Measurements from ENCODE around the gene TDRD7. TPM values are rescaled to one million over a fixed set of nuclear protein-coding genes. Genes with fewer than 3 reads are reported as not detected.

TDRD7 gene
- total and polyA plus RNA-seq, 2 of the 8 experiments (the other 6 are each of a cell fraction or from before 2014, with no cell fraction given), result 1.2 to 2.3 TPM

DNA sequence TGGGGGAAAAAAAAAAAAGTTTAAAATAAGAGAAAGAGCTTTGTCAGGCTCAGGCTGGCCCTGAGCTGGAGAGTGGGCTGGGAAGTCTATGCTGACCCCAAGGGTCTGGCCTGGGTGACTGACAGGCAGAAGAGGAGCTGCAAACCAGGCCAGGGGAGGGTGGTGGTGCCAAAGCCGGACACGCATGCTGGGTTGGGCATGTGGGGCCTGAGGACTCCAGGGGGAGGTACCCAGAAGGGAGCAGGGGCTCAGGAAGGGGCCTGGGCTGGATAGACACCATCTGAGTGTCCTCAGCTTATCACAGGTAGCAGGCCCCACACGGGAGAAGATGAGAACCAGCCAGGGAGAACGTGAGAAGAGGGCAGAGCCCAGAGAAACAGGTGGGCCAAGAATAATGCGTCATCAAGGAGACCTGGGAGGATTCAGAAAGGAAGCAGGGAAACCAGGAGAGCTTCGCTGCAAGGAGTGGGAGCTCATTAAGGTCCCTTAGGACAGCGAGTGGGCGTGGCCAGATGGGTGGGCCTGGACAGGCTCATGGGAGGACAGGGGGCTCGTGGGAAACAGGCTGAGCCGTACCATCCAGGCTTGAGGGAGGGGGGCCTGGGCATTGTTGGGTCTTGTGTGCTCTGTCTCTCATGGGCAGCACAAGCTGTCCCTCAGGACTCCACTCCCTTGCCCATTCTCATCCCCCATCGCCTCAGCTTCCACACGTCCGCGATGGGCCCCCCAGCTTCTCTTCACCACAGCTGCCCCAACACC lies 105.6 kb downstream of the TDRD7 start:
- no peaks in the 10 kb centered on the region for H3K79me1 ChIP-seq (ENCODE audit: low read depth, low read length)
- no peak overlapping the region for H3K18ac ChIP-seq (ENCODE audit: extremely low read depth, low read length)
- 86% methylated on average over 14 of the region's 14 CpGs; no CpG with 5 or more reads in 1 of the 2 experiments for WGBS, 2 experiments (ENCODE audit: extremely low coverage in 1 of 2, insufficient coverage in 1 of 2, insufficient read length in 1 of 2, insufficient replicate concordance in 2 of 2, low coverage in 1 of 2, low lambda C conversion rate in 2 of 2, missing lambda C conversion rate in 1 of 2)
- no peak overlapping the region for H3K27ac ChIP-seq (ENCODE audit: low read depth, low read length)
- no peak overlapping the region for H4K5ac ChIP-seq (ENCODE audit: insufficient read length, low read depth, low read length)
- peaks cover 0 to 2% (median 0%) of the 10 kb centered on the region in 4 experiments; a peak in 1 of 7 replicates for H3K4me1 ChIP-seq (replicated peaks in 1 of 4; ENCODE audit: control insufficient read depth in 3 of 4, insufficient read depth in 4 of 4, low read length in 3 of 4)
- no peak overlapping the region for H3K4ac ChIP-seq (replicated peaks; ENCODE audit: insufficient read length, low read depth, low read length)
- DNase-seq (ENCODE audit: low read depth in 1 of 2, low spot score in 2 of 2) (no peak), FAIRE-seq (no peak)
- no peak overlapping the region for H3K56ac ChIP-seq (replicated peaks; ENCODE audit: insufficient read length, low read depth, low read length)
- H3K4me3 ChIP-seq (ENCODE audit: extremely low read depth in 1 of 4, insufficient read depth in 2 of 4, low read depth in 3 of 4, low read length in 4 of 4), result no peak overlapping the region
- H2BK15ac ChIP-seq (ENCODE audit: low read length), result 0 out of 2 replicates have a peak overlapping the region, but pooled peaks have one; percentile 72
- no peak overlapping the region for H2BK12ac ChIP-seq (ENCODE audit: low read depth, low read length)
- no peak overlapping the region for H3K9ac ChIP-seq (replicated peaks in 1 of 4; ENCODE audit: extremely low read depth in 1 of 4, low read depth in 3 of 4, low read length in 3 of 4)
- H3K14ac ChIP-seq (ENCODE audit: insufficient read length), result no peak overlapping the region
- H4K8ac ChIP-seq (ENCODE audit: extremely low read depth, insufficient read depth, low read length), result no peak overlapping the region
- no peak overlapping the region for H4K91ac ChIP-seq (replicated peaks; ENCODE audit: insufficient read length, low read length)
- no peaks in the 10 kb centered on the region for H3K23me2 ChIP-seq (ENCODE audit: low read depth, low read length)
- no peaks in the 10 kb centered on the region for H3K36me3 ChIP-seq (ENCODE audit: control insufficient read depth in 2 of 4, insufficient read depth in 4 of 4, low read length in 3 of 4)
- H3K23ac ChIP-seq (ENCODE audit: insufficient read length), result no peak overlapping the region
- H2BK120ac ChIP-seq (replicated peaks; ENCODE audit: low read depth, low read length), result no peak overlapping the region
- ChIA-PET CTCF (ENCODE audit: partially characterized antibody) (interaction anchor here (0.7 to 2.8 kb wide), 8 partner anchors 15 to 105 kb away, joined by 3 to 15 read pairs (median 6); partner anchors contain the start of genes TDRD7 and TMOD1), POLR2A (ENCODE audit: partially characterized antibody) (interaction anchor here (1.2 kb wide), 1 partner anchor 116 kb away, joined by 3 read pairs; the partner anchor contains the start of genes NCBP1 and TSTD2)
- no peak overlapping the region for H2BK5ac ChIP-seq (ENCODE audit: low read depth, low read length)
- no peaks in the 10 kb centered on the region; a peak in 1 of 7 replicates for H3K27me3 ChIP-seq (replicated peaks in 1 of 4; ENCODE audit: control insufficient read depth in 3 of 4, extremely low read depth in 1 of 4, insufficient read depth in 3 of 4, low read length in 3 of 4)
- H2BK20ac ChIP-seq (ENCODE audit: low read length), result no peak overlapping the region
- H3K79me2 ChIP-seq (ENCODE audit: control insufficient read depth in 1 of 2, insufficient read depth in 2 of 2, low read length in 2 of 2), result no peaks in the 10 kb centered on the region
- no peak overlapping the region for H2AFZ ChIP-seq (ENCODE audit: low read length)
- H4K20me1 ChIP-seq (replicated peaks in 1 of 2; ENCODE audit: control insufficient read depth in 1 of 2, insufficient read depth in 2 of 2, low read length in 2 of 2), result peaks cover 0 to 2% of the 10 kb centered on the region in 2 experiments
- H2AK5ac ChIP-seq (ENCODE audit: low read depth, low read length), result no peak overlapping the region
- H3K4me2 ChIP-seq (ENCODE audit: insufficient read depth in 1 of 2, low read depth in 2 of 2, low read length in 2 of 2), result no peak overlapping the region
- no peaks in the 10 kb centered on the region for H3K9me3 ChIP-seq (ENCODE audit: insufficient read depth in 2 of 2, low read depth in 1 of 2, low read length in 1 of 2)
- no peak for TF ChIP-seq FOSL1 (IDR thresholded peaks at IDR 0.05; ENCODE audit: insufficient read depth, low read depth, low read length)
- TF ChIP-seq HDAC2 (IDR thresholded peaks at IDR 0.05; ENCODE audit: borderline replicate concordance in 1 of 2, low read depth in 2 of 2, low read length in 2 of 2), result no peak
- no peak for TF ChIP-seq POLR2A (IDR thresholded peaks at IDR 0.05; ENCODE audit: control extremely low read depth in 1 of 2, low read depth in 2 of 2, low read length in 2 of 2)
- TF ChIP-seq BCL11A (IDR thresholded peaks at IDR 0.05; ENCODE audit: low read depth in 2 of 2, low read length in 2 of 2), result no peak
- no peak for TF ChIP-seq ASH2L (IDR thresholded peaks at IDR 0.05; ENCODE audit: low read length)

Data from H1 (cell line).